Measurements from ENCODE around the gene EBF3.

DNA sequence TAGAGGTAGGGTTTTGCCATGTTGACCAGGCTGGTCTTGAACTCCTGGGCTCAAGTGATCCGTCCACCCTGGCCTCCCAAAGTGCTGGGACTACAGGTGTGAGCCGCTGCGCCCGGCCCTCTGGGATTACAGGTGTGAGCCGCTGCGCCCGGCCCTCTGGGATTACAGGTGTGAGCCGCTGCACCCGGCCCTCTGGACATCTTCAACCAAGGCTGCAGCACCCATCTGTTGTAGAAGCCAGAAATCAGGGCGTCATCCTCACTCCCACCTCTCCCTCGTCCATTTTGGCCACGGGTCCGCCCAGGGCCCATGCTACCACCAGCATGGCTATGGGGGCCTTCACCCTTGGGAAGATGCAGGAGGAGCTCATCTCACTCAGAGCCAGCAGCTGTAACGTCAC is 38.5 kb upstream of the EBF3 start:
- TF ChIP-seq, protein P1, sequence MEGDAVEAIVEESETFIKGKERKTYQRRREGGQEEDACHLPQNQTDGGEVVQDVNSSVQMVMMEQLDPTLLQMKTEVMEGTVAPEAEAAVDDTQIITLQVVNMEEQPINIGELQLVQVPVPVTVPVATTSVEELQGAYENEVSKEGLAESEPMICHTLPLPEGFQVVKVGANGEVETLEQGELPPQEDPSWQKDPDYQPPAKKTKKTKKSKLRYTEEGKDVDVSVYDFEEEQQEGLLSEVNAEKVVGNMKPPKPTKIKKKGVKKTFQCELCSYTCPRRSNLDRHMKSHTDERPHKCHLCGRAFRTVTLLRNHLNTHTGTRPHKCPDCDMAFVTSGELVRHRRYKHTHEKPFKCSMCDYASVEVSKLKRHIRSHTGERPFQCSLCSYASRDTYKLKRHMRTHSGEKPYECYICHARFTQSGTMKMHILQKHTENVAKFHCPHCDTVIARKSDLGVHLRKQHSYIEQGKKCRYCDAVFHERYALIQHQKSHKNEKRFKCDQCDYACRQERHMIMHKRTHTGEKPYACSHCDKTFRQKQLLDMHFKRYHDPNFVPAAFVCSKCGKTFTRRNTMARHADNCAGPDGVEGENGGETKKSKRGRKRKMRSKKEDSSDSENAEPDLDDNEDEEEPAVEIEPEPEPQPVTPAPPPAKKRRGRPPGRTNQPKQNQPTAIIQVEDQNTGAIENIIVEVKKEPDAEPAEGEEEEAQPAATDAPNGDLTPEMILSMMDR (IDR thresholded peaks at IDR 0.05), result no peak
- TF ChIP-seq POLR2A (IDR thresholded peaks at IDR 0.05), result no peak
